OCI-LY7 (cell line): ENCODE results near the gene COL4A1.

ENCODE experiments used
- CTCF ChIP-seq: fragments of 200-600 bp; sonication (generic); conservative IDR thresholded peaks from 2 replicates; pipeline ENCODE4 v1.5.1; 2014; ENCODE audit warnings: mild to moderate bottlenecking, antibody characterized with exemption, low read length, moderate library complexity, mixed read lengths
- EZH2phosphoT487 ChIP-seq: fragments of 200-600 bp; sonication (generic); IDR thresholded peaks from 2 replicates; pipeline ENCODE4 v1.6.1; 2018; ENCODE audit warnings: low read depth, borderline replicate concordance, mild to moderate bottlenecking, mixed run types, antibody characterized with exemption, low read length, moderate library complexity, mixed read lengths

GRCh38 chr13:110273254-110273653 lies 33.7 kb downstream of the COL4A1 start:
- no peak for TF ChIP-seq EZH2phosphoT487
- TF ChIP-seq CTCF = no peak
